Astrocyte (in vitro differentiated cells and primary cell): ENCODE data around the gene ADCY1. TPM values are rescaled to one million over a fixed set of nuclear protein-coding genes. Genes with fewer than 3 reads are reported as not detected.

Source experiments
- DNase-seq: peaks from one replicate; pipeline ENCODE4 v3.0.0-alpha.2; 2010; ENCODE audit warnings: low read depth
- FAIRE-seq: peaks from 2 replicates; lab custom pipeline; 2011; peaks lifted over from hg19 to GRCh38; lab: Jason Lieb, UNC
- H2AFZ ChIP-seq: 2 replicates; pipeline ENCODE4 v1.6.0; 2012; ENCODE audit warnings: low read depth, low read length, inconsistent platforms
- H3K27ac ChIP-seq: 2 replicates; pipeline ENCODE4 v1.5.1; 2011; ENCODE audit warnings: low read depth, low read length, inconsistent platforms
- H3K27me3 ChIP-seq: 2 replicates; pipeline ENCODE4 v1.6.0; 2011; ENCODE audit warnings: low read length, inconsistent platforms; ENCODE audit not compliant: insufficient read depth
- H3K36me3 ChIP-seq: 2 replicates; pipeline ENCODE4 v1.5.1; 2011; ENCODE audit warnings: low read length, inconsistent platforms; ENCODE audit not compliant: insufficient read depth
- H3K4me1 ChIP-seq: 2 replicates; pipeline ENCODE4 v1.5.1; 2011; ENCODE audit warnings: low read length, inconsistent platforms; ENCODE audit not compliant: insufficient read depth
- H3K4me2 ChIP-seq: 2 replicates; pipeline ENCODE4 v1.6.0; 2012; ENCODE audit warnings: low read length, inconsistent platforms
- H3K4me3 ChIP-seq: 2 replicates; pipeline ENCODE4 v1.5.1; 2011; ENCODE audit warnings: low read depth, mild to moderate bottlenecking, low read length, inconsistent platforms; ENCODE audit not compliant: insufficient read depth
- H3K79me2 ChIP-seq: 2 replicates; pipeline ENCODE4 v1.6.0; 2012; ENCODE audit warnings: mild to moderate bottlenecking, low read length, inconsistent platforms; ENCODE audit not compliant: insufficient read depth
- H3K9ac ChIP-seq: 2 replicates; pipeline ENCODE4 v1.6.0; 2012; ENCODE audit warnings: mild to moderate bottlenecking, low read length, inconsistent platforms
- H3K9me3 ChIP-seq: 2 replicates; pipeline ENCODE4 v1.5.1; 2012; ENCODE audit warnings: low read depth, mild to moderate bottlenecking, low read length, inconsistent platforms; ENCODE audit not compliant: insufficient read depth
- H4K20me1 ChIP-seq: 2 replicates; pipeline ENCODE4 v1.6.0; 2012; ENCODE audit warnings: low read length, inconsistent platforms; ENCODE audit not compliant: insufficient read depth
- H3K27ac Mint-ChIP-seq: one replicate; pipeline ENCODE4 v1.8.0; 2021; ENCODE audit warnings: mild to moderate bottlenecking, mixed read lengths; ENCODE audit not compliant: unreplicated experiment
- H3K27me3 Mint-ChIP-seq: one replicate; pipeline ENCODE4 v1.8.0; 2021; ENCODE audit warnings: low read depth, mixed read lengths; ENCODE audit not compliant: unreplicated experiment
- H3K36me3 Mint-ChIP-seq: one replicate; pipeline ENCODE4 v1.8.0; 2021; ENCODE audit warnings: low read depth, mixed read lengths; ENCODE audit not compliant: unreplicated experiment
- H3K4me1 Mint-ChIP-seq: one replicate; pipeline ENCODE4 v1.8.0; 2021; ENCODE audit warnings: low read depth, mixed read lengths; ENCODE audit not compliant: unreplicated experiment
- H3K4me3 Mint-ChIP-seq: one replicate; pipeline ENCODE4 v1.8.0; 2021; ENCODE audit warnings: mild to moderate bottlenecking, moderate library complexity, mixed read lengths; ENCODE audit not compliant: unreplicated experiment
- H3K9me3 Mint-ChIP-seq: one replicate; pipeline ENCODE4 v1.8.0; 2021; ENCODE audit warnings: mild to moderate bottlenecking, mixed read lengths; ENCODE audit not compliant: unreplicated experiment
- CTCF ChIP-seq: IDR thresholded peaks from 2 replicates; pipeline ENCODE4 v1.5.1; 2011; ENCODE audit warnings: low read depth, mild to moderate bottlenecking, inconsistent platforms, low read length, moderate library complexity; ENCODE audit not compliant: insufficient read depth
- EZH2 ChIP-seq: IDR thresholded peaks from 2 replicates; pipeline ENCODE4 v1.6.1; 2012; ENCODE audit warnings: mild to moderate bottlenecking, low read length, inconsistent platforms; ENCODE audit not compliant: insufficient read depth
- total RNA-seq: library from RNA; stranded (reverse); gene quantifications from 2 replicates; pipeline ENCODE4 v1.2.1, GENCODE V29; 2021

ADCY1 gene
- total RNA-seq, 1 donor from 2014 or later = 1.6 TPM

DNA sequence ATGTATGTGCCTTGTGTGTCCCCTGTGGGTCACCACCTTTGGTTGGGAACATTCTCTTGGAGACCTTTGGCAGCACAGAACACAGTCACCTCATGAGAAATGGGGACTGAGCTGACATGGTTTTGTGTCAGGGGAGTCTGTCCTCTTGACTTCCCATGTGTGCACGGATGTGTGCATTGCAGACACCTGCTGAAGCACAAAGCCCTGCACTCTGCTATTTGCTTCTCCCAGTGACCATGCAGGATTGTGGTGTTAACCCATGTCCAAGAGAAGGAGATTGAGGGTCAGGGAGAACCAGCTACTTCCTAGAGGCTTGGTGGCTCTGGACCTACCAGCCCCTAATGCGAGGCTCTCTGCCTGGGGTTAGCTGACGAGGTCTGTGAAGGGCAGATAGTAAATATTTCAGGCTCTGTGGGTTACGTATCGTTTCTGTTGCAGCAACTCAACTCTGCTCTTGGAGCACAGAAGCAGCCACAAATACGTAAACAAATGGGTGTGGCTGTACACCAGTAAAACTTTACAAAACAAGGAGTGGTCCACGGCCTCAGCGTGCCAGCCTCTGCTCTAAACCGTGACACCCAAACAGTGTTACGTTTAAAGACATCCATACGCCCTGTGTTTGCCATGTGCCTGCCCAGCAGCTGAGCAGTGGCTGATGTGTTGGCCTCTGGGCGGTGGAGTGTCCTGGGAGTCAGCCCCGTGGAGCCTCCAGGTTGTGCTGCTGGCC lies 51.7 kb downstream of the ADCY1 start:
- H3K36me3 Mint-ChIP-seq = no peaks in the 10 kb centered on the region
- no peaks in the 10 kb centered on the region for H4K20me1 ChIP-seq
- H3K36me3 ChIP-seq = no peaks in the 10 kb centered on the region
- peaks cover 6% of the 10 kb centered on the region for H3K9me3 Mint-ChIP-seq
- no peaks in the 10 kb centered on the region for H3K4me1 Mint-ChIP-seq
- H3K27ac ChIP-seq = no peak overlapping the region
- no peak overlapping the region for H3K27ac Mint-ChIP-seq
- H3K79me2 ChIP-seq = no peaks in the 10 kb centered on the region
- no peaks in the 10 kb centered on the region for H3K4me1 ChIP-seq
- H3K4me3 ChIP-seq = no peak overlapping the region
- DNase-seq = no peak
- H3K4me2 ChIP-seq = no peak overlapping the region
- no peak overlapping the region for H3K9ac ChIP-seq
- H3K27me3 ChIP-seq = no peaks in the 10 kb centered on the region
- H2AFZ ChIP-seq = no peak overlapping the region
- H3K4me3 Mint-ChIP-seq = no peak overlapping the region
- FAIRE-seq = no peak
- no peak for TF ChIP-seq CTCF
- TF ChIP-seq EZH2 = no peak
- H3K9me3 ChIP-seq = no peaks in the 10 kb centered on the region
- H3K27me3 Mint-ChIP-seq = peaks cover 16% of the 10 kb centered on the region

DNA sequence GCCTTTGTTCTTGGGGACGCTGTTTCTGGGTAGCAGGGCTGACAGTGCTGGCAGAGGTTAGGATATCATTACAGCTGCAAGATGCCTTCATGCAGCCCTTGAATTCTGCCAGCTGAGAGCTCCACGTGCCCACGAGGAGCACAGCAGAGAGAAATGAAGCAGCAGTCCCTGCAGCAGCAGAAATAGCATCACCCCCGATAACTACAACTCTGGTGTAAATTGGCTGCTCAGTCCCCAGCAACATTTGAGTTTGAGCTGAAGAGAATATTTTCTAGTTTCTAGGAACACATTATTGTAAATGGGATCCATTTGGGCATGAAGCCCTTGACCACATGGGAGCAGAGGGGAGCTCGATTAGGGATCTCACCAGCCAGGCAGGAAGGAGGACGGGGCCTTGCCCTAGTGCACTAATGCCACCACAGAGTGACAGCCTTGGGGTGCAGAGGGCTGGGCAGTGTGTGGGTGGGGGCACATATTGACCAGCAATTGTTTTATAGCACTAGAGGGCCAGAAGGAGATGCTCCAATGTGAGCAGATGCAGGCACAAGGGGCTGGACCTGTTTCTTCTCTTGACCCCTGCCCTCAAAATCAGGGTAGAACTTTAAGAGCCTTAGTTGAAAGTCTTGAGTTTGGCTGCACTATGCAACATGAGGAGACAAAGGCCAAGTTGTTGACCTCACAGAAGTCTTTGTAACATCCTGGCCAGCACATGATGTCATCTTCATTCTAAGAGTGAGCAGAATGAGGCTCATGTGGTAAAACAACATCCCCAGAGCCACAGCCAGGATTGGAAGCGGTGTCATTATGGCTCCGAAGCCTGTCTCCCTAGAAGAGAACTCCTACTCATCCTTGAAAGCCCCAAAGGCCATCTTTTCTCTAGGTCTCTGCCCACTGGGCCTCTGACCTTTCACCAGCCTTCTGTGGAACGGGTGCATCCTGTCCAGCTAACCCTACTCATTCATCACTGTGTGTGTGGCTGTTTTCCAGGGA lies 52.6 kb downstream of the ADCY1 start:
- Histone ChIP-seq H3K4me3 (no peak overlapping the region), H2AFZ (no peak overlapping the region), H3K4me1 (no peaks in the 10 kb centered on the region), H3K9me3 (no peaks in the 10 kb centered on the region), H3K4me2 (no peak overlapping the region), H3K27me3 (no peaks in the 10 kb centered on the region), H3K27ac (no peak overlapping the region), H3K9ac (no peak overlapping the region), H3K79me2 (no peaks in the 10 kb centered on the region), H4K20me1 (no peaks in the 10 kb centered on the region), H3K36me3 (no peaks in the 10 kb centered on the region)
- DNase-seq (no peak), FAIRE-seq (no peak)
- Mint-ChIP-seq H3K4me1 (no peaks in the 10 kb centered on the region), H3K36me3 (no peaks in the 10 kb centered on the region), H3K4me3 (no peak overlapping the region), H3K27ac (no peak overlapping the region), H3K9me3 (peaks cover 4% of the 10 kb centered on the region), H3K27me3 (peaks cover 16% of the 10 kb centered on the region)
- no peak for TF ChIP-seq CTCF
- TF ChIP-seq EZH2 = no peak
